HG02938 (cell line): ENCODE results near the gene PPARD.

Experiments used
- ATAC-seq: cut with Tn5 transposase; IDR thresholded peaks from one replicate; pipeline ENCODE4 v1.9.1; 2021; ENCODE audit warnings: mild to moderate bottlenecking, moderate library complexity; ENCODE audit not compliant: unreplicated experiment

The PPARD gene

DNA sequence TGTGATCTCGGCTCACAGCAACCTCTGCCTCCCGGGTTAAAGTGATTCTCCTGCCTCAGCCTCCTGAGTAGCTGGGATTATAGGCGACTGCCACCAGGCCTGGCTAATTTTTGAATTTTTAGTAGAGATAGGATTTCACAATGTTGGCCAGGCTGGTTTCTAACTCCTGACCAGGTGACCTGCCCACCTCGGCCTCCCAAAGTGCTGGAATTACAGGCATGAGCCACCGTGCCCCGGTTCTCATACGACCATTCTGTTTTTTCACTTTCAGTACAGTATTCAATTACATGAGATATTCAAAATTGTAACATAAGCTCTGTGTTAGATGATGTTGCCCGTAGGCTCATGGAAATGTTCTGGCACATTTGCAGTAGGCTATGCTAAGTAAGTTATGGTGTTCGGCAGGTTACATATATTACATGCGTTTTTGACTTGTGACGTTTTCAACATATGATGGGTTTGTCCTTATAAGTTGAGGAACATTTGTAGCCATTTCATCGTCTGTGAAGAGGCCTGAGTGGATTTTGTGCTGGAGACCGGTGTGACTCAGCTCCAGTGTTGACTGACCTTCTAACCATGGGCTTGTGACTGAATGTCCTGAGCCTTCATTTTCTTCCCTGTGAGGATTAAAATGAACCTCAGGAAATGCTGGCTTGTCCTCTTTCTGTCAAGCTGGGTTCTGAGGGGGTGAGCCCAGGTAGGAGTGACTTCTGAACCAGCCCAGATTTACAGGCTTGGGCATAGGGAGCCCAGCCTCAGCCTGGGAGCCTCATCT lies 12.2 kb downstream of the PPARD start:
- no peak for ATAC-seq

DNA sequence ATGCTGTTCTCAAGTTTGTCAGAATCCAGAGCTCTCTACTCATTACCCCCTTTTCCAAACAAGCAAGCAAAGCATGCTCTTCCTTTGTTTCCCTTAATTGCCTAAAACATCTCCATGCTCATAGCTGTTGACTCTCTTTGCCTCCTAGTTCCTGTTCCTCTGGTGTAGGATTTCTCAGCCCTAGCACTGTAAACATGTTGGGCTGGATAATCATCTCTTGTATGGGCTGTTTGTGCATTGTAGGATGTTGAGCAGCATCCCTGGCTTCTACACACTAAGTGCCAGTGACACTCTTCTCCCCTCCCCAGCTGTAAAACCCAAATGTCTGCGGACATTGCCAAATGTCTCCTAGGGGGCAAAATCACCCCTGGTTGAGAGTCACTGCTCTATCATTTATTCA lies 14.0 kb downstream of the PPARD start:
- ATAC-seq: no peak

- no peak for ATAC-seq
These were observed 15.3 kb downstream of the PPARD start for GRCh38 chr6:35357677-35358076.

DNA sequence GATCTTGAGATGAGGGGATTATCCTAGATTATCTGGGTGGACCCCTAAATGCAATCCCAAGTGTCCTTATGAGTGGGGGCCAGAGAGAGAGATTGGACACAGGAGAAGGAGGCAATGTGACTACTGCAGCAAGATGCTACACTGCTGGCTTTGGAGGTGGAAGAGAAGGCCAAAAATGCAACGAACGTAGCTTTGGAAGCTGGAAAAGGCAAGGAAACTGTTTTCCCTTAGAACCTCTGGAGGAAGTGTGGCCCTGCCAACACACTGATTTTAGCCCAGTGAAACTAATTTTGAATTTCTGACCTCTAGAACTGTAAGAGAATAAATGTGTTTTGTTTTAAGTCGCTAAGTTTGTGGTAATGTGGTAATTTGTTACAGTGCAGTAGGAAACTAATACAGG lies 15.7 kb downstream of the PPARD start:
- no peak for ATAC-seq

DNA sequence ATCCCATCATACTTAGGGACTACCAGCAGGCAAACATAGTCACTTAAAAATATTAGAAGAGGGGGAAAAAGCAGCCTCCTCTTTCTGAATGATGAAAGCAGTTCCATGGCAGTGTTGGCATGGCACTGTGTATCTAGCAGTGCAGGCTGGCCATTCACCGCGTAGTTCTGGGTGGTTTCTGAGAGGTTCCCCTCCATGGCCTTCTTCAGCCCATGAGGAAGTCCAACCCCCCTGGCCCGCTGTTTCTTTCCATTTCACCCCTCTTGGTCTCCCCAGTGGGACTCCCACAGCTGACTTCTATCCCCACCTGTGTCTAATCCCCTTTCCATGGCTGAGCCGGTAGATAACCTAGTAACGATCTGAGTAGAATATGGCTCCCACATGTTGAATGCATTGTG lies 17.0 kb downstream of the PPARD start:
- no peak for ATAC-seq

- no peak for ATAC-seq
These were observed 17.5 kb downstream of the PPARD start for GRCh38 chr6:35359744-35360348.

- no peak for ATAC-seq
These were observed 18.2 kb downstream of the PPARD start for GRCh38 chr6:35360349-35361138.

- no peak for ATAC-seq
These were observed 19.8 kb downstream of the PPARD start for GRCh38 chr6:35362200-35362599.

DNA sequence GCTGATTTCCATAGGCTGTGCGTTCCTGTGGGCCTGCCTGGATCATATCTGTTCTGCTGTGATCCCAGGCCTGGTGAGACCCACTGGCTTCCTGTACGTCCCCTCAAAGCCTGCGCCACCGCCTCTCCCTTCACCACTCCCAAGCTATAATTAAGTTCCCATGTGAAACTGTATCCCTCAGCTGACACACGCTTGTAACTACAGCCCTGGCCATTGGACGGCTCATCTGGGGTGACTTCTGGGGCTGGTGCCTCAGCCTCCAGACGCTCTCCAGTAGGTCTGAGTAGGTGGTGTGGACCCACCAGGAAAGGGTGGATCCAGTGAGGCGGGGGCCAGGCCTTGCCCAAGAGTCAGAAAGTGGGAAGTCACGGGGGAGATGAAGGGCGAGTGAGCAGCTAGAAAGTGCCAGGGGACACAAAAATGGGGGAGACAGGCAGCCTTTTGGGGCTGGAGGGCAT lies 21.0 kb downstream of the PPARD start:
- no peak for ATAC-seq

DNA sequence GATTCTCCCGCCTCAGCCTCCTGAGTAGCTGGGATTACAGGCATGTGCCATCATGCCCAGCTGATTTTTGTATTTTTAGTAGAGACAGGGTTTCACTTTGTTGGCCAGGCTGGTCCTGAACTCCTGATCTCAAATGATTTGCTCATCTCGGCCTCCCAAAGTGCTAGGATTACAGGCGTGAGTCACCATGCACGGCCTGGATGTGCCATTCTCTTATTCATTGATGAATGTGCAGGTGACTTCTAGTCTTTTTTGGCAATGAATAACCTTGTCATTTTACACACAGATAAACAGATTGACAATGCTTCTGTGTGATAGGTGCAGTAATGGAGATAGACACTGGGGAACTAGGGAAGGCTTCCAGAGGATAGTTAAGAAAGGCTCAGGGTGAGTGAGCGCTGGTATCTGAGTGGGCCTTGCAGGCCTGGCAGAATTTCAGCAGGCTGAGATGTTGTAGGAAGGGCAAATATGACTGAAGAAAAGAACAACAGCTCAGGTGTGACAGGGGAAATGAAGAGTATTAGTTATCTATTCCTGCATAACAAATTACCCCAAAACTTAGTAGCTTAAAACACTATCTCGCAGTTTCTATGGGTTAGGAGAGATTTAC lies 23.3 kb downstream of the PPARD start:
- ATAC-seq: no peak

- no peak for ATAC-seq
These were observed 23.8 kb downstream of the PPARD start for GRCh38 chr6:35366204-35366596.

DNA sequence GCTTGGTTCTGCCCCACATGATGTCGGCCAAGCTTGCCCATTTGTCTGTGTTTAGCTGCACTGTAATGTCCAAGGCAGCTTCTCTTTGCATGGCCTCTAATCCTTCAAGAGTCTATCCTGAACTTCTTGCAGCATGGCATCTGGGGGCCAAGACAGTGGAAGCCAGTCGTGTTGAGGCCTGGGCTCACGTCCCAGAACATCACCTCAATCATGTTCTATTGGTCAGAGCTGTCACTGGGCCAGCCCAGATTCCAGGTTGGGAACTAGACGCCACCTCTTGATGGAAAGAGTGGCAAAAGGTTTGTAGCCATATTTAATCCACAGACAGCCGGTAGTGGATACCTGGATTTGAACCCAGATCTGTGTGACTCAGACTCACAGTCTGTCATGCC lies 25.3 kb downstream of the PPARD start:
- ATAC-seq: no peak

DNA sequence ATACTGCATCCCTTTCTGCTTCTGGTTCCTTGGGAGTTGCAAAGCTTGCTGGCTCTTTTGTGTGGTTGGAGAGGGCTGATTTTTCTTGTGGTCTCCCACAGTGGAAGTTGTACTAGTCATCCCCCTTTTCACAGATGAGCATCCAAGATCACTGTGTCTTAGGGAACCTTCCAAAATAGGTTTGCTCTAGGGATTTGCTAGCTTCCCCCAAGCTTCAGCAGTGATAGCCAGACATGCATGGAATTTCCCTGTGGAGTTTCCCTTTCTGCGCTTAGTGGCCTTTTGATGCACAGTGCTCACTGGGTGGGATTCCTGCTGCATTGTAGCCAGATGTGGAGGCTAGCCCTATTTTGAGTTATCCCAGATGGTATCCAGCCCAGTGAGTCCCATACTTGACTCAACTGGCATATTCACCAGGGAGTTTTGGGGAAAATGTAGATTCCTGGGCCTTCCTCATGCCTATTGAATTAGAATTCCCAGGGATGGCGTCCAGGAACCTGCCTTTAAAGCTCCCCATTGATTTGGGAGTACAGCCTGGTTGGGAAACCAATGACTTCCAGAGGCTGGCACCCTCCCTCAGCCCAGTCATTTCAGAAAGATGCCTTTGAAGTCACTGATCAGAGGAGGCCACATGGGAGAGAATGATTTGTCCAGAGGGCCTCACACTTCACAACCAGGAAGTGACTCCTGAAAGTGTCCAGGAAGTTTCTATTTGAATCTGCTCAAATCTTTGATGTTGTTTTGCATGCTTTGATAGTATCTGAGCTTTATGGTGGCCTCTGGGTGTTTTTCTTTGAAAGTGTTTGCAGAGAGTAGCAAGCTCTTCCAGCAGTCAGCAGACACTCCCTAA lies 25.9 kb downstream of the PPARD start:
- no peak for ATAC-seq

DNA sequence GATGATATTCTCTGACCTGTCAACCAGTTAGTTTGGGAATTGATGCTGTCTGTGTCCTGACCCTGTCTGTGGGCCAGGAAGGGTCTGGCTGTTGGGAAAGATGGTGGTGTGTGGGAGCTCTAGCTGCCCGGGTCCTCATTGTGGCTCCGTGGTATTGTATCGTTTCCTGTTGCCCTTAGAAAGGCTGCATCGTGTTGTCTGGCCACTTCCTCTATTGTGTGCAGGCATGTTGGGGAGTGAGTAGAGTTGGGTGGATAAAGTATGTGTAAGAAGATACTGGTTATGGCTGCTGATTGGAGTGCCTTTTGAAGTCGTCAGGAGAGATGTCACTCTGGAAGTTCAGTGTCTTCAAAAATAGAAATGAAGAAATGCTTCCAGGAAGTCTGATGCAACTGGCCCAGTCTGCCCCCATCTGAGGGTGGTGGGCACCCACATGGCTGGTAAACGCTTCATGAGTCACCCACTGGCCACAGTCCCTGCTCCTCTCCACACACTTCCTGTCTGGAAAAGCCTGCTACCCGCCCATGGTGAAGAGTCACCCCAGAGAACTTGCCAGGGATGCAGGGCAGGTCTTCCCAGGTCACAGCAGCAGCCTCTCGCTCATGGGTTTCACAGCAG lies 27.9 kb downstream of the PPARD start:
- ATAC-seq: no peak

DNA sequence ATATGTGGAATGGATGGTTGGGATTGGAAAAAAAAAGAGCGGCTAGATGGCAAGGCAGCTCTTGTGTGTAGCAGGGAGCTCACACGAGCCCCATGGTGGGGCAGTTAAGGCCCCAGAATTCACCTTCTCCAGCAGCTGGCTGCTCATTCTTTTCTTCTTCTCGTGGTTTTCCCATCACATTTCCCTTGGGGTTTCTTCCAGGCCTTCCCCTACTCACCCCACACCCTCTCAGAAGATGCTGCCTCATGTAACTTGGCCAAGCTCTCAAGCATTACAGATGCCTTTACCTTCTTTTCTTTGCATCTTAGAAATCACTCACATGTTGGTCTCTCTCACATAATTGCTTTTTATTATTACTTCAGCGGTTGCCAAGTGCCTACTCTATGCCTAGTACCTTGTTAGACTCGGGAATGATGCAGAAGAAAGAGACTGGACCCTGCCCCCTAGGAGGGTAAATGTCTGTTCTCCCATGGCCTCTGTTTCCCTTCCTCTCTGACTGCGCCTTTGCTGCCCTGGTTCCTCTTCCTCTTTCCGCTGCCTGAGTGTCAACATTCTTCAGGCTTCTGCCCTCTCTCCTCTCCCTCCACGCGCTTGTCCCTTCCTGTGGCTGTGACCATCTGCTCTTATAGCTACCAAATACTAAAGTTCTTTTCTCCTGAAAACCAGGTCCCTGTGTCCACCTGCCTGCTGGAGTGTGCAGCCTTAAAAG lies 28.6 kb downstream of the PPARD start:
- no peak for ATAC-seq

GRCh38 chr6:35371494-35372262 lies 29.3 kb downstream of the PPARD start:
- ATAC-seq: no peak

DNA sequence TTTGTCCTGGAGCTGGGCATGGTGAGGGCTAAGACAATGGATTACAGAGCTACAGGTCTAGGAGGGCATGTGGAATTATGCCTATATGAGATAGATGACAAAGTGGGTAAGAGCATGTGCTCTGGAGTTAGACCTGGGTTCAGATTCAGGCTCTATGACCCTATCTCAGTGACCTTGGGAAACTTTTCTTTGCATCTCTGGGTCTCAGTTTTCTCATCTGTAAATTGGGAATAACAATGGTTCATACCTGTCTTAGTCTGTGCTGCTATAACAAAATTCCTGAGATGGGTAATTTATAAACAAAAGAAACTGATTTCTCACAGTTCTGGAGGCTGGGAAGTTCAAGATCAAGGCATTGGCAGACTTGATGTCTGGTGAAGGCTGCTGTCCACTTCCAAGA lies 30.3 kb downstream of the PPARD start:
- ATAC-seq: no peak

- ATAC-seq: no peak
These were observed 33.9 kb downstream of the PPARD start for GRCh38 chr6:35376281-35376680.

DNA sequence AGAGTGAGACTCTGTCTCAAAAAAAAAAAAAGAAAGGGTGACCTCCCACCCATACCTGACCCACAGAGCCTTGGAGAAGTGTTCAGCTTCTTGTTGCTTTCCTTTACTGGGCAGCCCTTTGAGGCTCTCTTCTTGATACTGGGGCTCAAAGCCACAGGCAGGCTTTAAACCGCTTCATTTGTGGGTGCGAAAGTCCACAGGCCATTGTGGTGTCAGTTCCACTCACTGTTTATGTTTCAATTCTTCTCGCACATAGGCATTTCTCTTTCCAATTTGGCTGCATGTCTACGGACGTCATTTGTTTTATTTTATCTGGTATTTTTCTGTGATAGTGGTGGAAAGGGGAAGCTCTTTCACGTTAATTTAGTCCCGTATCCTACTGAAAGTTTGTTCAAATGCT lies 34.6 kb downstream of the PPARD start:
- ATAC-seq: no peak
